Activated naive CD4-positive, alpha-beta T cell treated with anti-CD3 and anti-CD28 coated beads, Interleukin-2, amount 50 U/mL, for 72 hours (primary cell): Measurements from ENCODE around the gene LRRC42. TPM values are rescaled to one million over a fixed set of nuclear protein-coding genes. Genes with fewer than 3 reads are reported as not detected.
"Not testable (repeated sequence)": the region's sequence is repeated elsewhere in the genome, so short reads cannot be mapped to it uniquely, and the experiment has no call there.

ENCODE experiments used
- ATAC-seq, 2 donors: fragments of 150-1000 bp; cut with Tn5 transposase; 2 replicates each; pipeline ENCODE4 v1.10.0; 2021; ENCODE audit warnings: mild to moderate bottlenecking in 2 of 2, moderate library complexity in 2 of 2
- DNase-seq, 2 donors: peaks; one replicate each; pipeline ENCODE4 v3.0.0; 2021 to 2022; ENCODE audit warnings: low spot score in 2 of 2
- H3K27ac Mint-ChIP-seq, 2 donors: one replicate each; pipeline ENCODE4 v1.8.0; 2022; ENCODE audit warnings: mild to moderate bottlenecking in 2 of 2, mixed read lengths in 2 of 2
- H3K36me3 Mint-ChIP-seq, 2 donors: one replicate each; pipeline ENCODE4 v1.8.0; 2022; ENCODE audit warnings: mixed read lengths in 2 of 2
- H3K9me3 Mint-ChIP-seq, 2 donors: one replicate each; pipeline ENCODE4 v1.8.0; 2022; ENCODE audit warnings: mixed read lengths in 2 of 2
- total RNA-seq, 2 donors: library from RNA; stranded (reverse); gene quantifications; one replicate each; pipeline ENCODE4 v1.2.3, GENCODE V29; 2022

LRRC42 gene
- total RNA-seq, 2 donors from 2014 or later: 31.6 to 35.8 TPM

DNA sequence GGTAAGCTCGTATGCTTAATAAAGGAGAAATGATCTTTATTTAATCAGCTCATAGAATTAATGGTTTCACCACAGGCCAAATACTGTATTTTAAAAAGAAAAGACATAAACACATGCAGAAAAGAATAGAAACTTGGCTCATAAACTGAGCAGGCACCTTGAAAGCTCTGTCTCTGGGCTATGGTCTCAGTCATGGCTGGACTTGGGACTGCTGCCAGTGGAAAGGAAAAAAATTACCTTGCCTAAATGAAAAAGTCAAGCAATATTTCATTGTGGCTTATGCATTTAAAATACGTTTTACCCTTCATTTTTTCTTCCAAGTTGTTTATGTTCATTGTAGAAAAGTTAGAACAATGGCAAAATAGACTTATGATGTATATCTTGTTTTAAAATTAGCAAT, 8.0 kb downstream of the LRRC42 start:
- H3K36me3 Mint-ChIP-seq: peaks cover 6 to 10% of the 10 kb centered on the region in 2 donors
- H3K9me3 Mint-ChIP-seq: no peaks in the 10 kb centered on the region
- no peak for DNase-seq

DNA sequence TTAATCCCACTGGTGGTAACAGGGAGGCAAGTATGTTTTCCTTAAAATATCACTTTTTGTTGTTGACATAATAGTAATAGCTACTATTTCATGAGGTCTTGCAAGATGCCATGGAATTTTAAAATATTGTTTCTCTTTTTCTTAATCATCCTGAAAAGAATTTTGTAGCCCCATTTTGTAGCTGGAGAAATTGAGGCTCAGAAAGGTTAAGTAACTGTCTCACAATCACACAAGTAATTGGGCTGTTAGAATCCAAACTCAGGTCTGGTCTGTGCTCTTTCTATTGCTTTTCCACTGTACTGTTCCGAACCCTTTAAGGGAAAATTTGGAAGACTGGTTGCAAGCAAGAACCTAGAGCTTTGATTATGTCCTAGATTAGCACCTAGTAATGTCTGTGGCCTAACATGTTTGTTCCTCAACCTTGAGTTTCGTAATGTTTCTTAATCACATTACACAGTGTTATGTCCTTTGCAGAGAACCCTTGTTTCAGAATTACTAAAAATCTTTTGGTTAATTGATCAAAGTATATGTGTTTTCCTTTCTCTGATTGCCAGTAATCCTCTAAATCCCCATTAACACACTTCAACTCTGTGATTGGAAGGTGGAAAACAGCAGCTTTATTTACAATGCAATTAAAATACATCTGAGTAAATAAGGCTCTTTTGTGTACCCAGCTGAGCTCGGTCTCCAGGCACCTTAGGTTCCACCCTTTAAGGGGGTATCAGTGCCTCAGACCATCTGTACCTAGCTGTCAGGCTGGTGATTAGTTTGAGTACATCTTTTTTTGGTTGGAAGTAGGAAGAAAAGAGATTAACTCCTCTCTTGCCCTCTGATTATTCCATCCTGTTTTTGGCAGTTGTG, 10.4 kb downstream of the LRRC42 start:
- H3K9me3 Mint-ChIP-seq: no peaks in the 10 kb centered on the region
- H3K27ac Mint-ChIP-seq: peak overlapping the region; percentile 48 to 65
- H3K36me3 Mint-ChIP-seq: peaks cover 6 to 17% of the 10 kb centered on the region in 2 donors
- ATAC-seq: peak in 1 of 2 donors; percentile 66
- no peak for DNase-seq

More for the DNA sequence above, 8.0 kb downstream of the LRRC42 start:
- no peak for ATAC-seq
- no peak overlapping the region for H3K27ac Mint-ChIP-seq

DNA sequence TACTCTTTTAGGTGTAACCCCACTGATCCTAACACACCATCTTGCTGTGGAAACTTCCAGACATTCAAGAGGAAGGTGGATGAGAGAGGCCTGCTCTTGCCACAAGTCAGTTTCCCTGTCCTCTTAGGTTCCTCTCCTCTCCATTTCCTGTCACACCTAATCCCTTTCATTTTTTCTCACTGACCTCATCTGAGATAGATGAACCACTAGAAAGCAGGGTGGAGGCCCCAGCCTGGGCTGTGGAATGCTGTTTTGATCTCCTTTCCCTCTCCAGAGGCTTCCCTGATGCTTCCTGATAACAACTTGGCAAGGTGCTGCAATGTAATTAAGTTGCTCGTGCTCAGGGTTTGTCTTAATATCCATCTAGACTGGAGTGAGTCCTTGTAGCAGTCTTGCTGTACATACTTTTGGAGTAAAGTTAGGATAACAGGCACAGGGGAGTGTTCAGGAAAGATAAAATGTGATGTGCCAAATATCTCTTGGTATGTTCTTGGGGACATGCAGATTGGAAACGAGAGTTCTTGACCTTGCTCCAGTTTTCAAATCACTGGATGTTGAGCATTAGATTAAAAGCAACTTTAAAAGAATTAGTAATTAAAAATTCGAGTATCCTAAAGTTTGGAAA, 11.2 kb downstream of the LRRC42 start:
- ATAC-seq (no peak), DNase-seq (no peak)
- H3K36me3 Mint-ChIP-seq: peaks cover 5 to 17% of the 10 kb centered on the region in 2 donors
- H3K9me3 Mint-ChIP-seq: no peaks in the 10 kb centered on the region
- H3K27ac Mint-ChIP-seq: peak overlapping the region; percentile 48 to 65

GRCh38 chr1:53959664-53960250, 13.6 kb downstream of the LRRC42 start:
- ATAC-seq: peak in 1 of 2 donors; percentile 59
- Mint-ChIP-seq H3K27ac (no peak overlapping the region), H3K36me3 (peaks cover 0 to 7% of the 10 kb centered on the region in 2 donors), H3K9me3 (no peaks in the 10 kb centered on the region)
- DNase-seq: peak in 1 of 2 donors; percentile 28

- ATAC-seq: no peak
- no peaks in the 10 kb centered on the region for H3K9me3 Mint-ChIP-seq
- H3K36me3 Mint-ChIP-seq: peaks cover 0 to 16% of the 10 kb centered on the region in 2 donors
- H3K27ac Mint-ChIP-seq: no peak overlapping the region
- no peak for DNase-seq
Measured at GRCh38 chr1:53962395-53962794, 16.2 kb downstream of the LRRC42 start.

DNA sequence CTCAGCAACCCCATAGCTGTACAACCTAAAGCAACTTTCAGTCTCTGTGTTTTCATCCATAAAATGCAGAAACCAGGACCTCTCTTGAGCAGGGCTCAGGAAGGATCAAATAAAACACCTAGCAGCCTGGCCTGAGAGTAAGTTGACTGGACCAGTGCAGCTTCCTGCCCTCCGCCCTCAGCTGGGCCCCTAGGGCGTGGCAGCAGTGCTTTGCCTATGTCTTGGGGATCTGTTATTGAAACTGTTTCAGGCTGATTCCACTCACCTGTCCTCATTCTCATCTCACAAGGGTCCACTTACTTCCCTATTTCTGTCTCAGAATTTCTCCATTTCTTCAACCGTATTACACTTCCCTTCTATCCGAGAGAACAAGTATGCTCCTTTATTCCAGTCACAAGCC, 17.3 kb downstream of the LRRC42 start:
- ATAC-seq (no peak), DNase-seq (no peak)
- H3K9me3 Mint-ChIP-seq: no peaks in the 10 kb centered on the region
- H3K27ac Mint-ChIP-seq: no peak overlapping the region
- peaks cover 0 to 16% of the 10 kb centered on the region in 2 donors for H3K36me3 Mint-ChIP-seq

DNA sequence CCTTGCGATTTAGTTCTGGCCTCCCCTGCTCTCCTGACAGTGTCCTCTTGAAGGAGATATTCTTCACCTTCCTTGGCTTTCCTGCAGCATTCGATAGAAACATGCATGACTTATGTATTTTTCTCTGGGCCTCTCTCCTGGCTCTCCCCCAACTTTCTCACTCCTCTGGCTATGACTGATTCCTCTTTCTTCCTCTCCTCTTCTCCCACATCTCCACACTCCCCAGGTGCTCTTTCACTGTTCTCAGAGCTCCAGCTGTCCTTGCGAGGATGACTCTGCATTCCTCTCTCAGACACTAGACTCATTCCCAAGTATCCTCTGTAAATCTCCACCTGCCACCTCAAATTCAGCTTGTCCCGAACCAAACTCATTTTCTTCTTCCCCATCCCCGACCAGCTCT, 18.0 kb downstream of the LRRC42 start:
- ATAC-seq (no peak), DNase-seq (no peak)
- Mint-ChIP-seq H3K9me3 (no peaks in the 10 kb centered on the region), H3K36me3 (peaks cover 0 to 16% of the 10 kb centered on the region in 2 donors), H3K27ac (no peak overlapping the region)

GRCh38 chr1:53966794-53967193, 20.6 kb downstream of the LRRC42 start:
- ATAC-seq (no peak), DNase-seq (no peak)
- Mint-ChIP-seq H3K27ac (no peak overlapping the region), H3K36me3 (peaks cover 9% of the 10 kb centered on the region in 2 donors), H3K9me3 (no peaks in the 10 kb centered on the region)

DNA sequence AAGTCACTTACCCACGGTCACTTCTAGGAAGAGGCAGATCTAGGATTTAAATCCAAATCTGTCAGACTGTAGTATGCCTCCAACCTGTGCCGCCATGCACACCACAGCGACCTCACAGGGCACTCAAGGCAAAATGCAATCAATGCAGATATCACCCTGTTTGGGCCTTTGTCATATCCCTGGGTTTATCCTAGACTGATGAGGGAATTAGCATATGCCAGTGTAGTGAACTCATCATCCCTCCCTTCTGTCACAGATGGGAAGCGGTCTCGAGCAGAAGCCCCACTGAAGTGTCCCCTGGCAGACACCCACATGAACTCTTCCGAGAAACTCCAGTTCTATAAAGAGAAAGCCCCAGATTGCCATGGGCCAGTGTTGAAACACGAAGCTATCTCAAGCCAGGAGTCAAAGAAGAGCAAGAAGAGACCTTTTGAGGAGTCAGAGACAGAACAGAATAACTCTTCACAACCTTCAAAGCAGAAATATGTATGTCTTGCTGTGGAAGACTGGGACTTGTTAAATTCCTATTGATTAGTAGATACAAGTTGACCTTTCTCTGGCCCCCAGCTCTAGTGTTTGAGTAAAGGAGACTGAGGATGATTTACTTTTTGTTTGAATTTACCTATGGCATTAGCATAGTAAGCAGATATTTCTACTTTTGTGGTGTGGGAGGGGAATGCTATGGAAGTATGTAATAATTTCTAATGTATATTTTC, 21.4 kb downstream of the LRRC42 start:
- peak overlapping the region in 1 of 2 donors; percentile 45 for H3K27ac Mint-ChIP-seq
- DNase-seq (no peak), ATAC-seq (no peak)
- H3K9me3 Mint-ChIP-seq: no peaks in the 10 kb centered on the region
- peaks cover 9 to 10% of the 10 kb centered on the region in 2 donors for H3K36me3 Mint-ChIP-seq

DNA sequence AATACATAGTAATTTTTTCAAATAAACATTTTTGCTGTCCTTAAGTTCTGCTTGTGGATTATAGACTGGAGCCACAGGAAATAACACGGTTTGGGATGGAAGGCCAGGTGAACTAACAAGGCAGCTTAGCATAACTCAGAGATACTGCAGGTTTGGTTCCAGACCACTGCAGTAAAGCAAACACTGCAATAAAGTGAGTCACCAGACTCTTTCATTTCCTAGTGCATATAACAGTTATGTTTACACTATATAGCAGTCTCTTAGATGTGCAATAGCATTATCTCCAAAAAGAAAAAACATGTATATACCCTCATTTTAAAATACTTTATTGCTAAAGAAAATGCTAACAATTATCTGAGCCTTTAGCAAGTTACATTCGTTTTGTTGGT, 22.0 kb downstream of the LRRC42 start:
- ATAC-seq: no peak
- no peak for DNase-seq
- H3K36me3 Mint-ChIP-seq: peaks cover 9 to 10% of the 10 kb centered on the region in 2 donors
- H3K9me3 Mint-ChIP-seq: no peaks in the 10 kb centered on the region
- no peak overlapping the region for H3K27ac Mint-ChIP-seq

- H3K27ac Mint-ChIP-seq, H3K9me3 Mint-ChIP-seq, DNase-seq, ATAC-seq: not testable (repeated sequence)
- peaks cover 9 to 10% of the 10 kb centered on the region in 2 donors for H3K36me3 Mint-ChIP-seq
Measured at GRCh38 chr1:53969323-53969722, 23.2 kb downstream of the LRRC42 start.

GRCh38 chr1:53971718-53972117, 25.6 kb downstream of the LRRC42 start:
- H3K27ac Mint-ChIP-seq: no peak overlapping the region
- ATAC-seq (no peak), DNase-seq (no peak)
- no peaks in the 10 kb centered on the region for H3K9me3 Mint-ChIP-seq
- peaks cover 6 to 10% of the 10 kb centered on the region in 2 donors for H3K36me3 Mint-ChIP-seq

GRCh38 chr1:53975861-53976260, 29.7 kb downstream of the LRRC42 start:
- no peak for DNase-seq
- Mint-ChIP-seq H3K36me3 (peaks cover 5% of the 10 kb centered on the region in 2 donors), H3K9me3 (no peaks in the 10 kb centered on the region), H3K27ac (peak overlapping the region in 1 of 2 donors; percentile 11)
- ATAC-seq: no peak

DNA sequence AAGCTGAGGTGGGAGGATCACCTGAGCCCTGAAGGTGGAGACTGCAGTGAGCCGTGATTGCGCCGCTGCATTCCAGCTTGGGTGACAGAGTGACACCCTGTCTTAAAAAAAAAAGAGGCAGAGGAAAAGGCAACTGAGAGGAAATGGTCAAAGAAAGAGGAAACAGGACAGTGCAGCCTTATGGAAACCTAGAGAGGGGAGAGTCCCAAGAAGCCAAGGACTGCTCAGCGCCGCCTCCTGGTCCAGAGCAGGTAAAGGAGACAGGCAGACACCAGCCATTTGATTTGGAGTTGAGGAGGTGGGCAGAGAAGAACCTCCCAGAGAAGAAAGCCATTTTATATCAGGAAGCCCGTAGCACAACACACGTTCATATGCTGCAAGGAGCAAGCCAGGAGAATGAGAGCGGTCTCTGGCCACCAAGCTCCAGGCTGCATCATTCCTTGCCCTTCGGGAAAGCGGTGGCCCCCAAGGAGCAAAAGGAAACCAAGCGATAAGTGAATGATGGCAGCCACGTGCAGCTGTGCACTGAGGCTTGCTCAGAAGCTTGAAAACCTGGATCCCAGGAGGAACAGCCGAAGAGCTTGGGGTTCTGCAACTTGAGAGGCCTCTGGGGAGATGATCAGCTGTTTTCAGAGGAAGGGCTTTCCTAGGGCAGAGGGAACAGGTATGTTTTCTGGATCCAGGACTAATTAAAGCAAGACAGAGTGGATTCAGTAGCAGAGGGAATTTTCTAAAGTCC, 33.7 kb downstream of the LRRC42 start:
- DNase-seq (no peak), ATAC-seq (no peak)
- Mint-ChIP-seq H3K9me3 (no peaks in the 10 kb centered on the region), H3K27ac (peak overlapping the region in 1 of 2 donors; percentile 32), H3K36me3 (peaks cover 0 to 5% of the 10 kb centered on the region in 2 donors)

DNA sequence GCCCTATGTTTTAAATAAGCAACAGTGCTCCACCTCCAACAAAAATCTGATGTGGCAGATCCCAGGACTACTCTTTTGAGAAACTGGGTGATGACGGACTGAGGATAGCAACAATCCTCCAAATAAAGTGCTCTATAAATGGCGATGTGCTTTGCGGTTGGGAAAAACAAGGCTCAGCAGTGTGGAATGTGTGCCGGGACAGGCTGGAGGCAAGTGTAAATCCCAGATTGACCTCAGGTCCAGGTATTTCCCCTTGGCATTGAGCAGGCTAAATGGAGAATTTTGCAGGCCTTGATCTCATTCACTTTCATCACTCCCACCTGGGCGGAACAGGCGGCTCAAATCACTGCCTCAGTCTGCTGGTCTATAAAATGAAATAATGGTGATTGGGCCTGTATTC, 35.1 kb downstream of the LRRC42 start:
- H3K36me3 Mint-ChIP-seq: no peaks in the 10 kb centered on the region
- no peaks in the 10 kb centered on the region for H3K9me3 Mint-ChIP-seq
- H3K27ac Mint-ChIP-seq: no peak overlapping the region
- DNase-seq (no peak), ATAC-seq (no peak)
